Loucy (cell line): ENCODE results near the gene PIK3R1.

ENCODE experiments used
- H2AFZ ChIP-seq: fragments of 200-600 bp; sonication (generic); 2 replicates; pipeline ENCODE4 v1.6.0; 2016; ENCODE audit warnings: antibody characterized with exemption, mild to moderate bottlenecking, low read length, moderate library complexity
- H3F3A ChIP-seq: fragments of 200-600 bp; 2 replicates; pipeline ENCODE4 v1.6.0; 2016; ENCODE audit warnings: antibody characterized with exemption, low read depth, mild to moderate bottlenecking
- H3K27me3 ChIP-seq: fragments of 200-600 bp; sonication (generic); 2 replicates; pipeline ENCODE4 v1.6.1; 2014; ENCODE audit warnings: low read length, mild to moderate bottlenecking; ENCODE audit not compliant: insufficient read depth, poor library complexity, severe bottlenecking
- H3K36me3 ChIP-seq: fragments of 200-600 bp; sonication (generic); 2 replicates; pipeline ENCODE4 v1.6.1; 2016; ENCODE audit warnings: low read length; ENCODE audit not compliant: insufficient read depth
- H3K4me1 ChIP-seq: fragments of 200-600 bp; sonication (generic); 2 replicates; pipeline ENCODE4 v1.5.1; 2014; ENCODE audit warnings: low read length, mild to moderate bottlenecking; ENCODE audit not compliant: insufficient read depth, poor library complexity, severe bottlenecking
- H3K4me2 ChIP-seq: fragments of 200-600 bp; sonication (generic); 2 replicates; pipeline ENCODE4 v1.6.0; 2014; ENCODE audit warnings: antibody characterized with exemption, low read length, low read depth, mild to moderate bottlenecking; ENCODE audit not compliant: poor library complexity, severe bottlenecking
- H3K4me3 ChIP-seq: fragments of 200-600 bp; sonication (generic); 2 replicates; pipeline ENCODE4 v1.5.1; 2014; ENCODE audit warnings: low read length, mild to moderate bottlenecking, mixed read lengths; ENCODE audit not compliant: poor library complexity, severe bottlenecking
- H3K79me2 ChIP-seq: fragments of 200-600 bp; sonication (generic); 2 replicates; pipeline ENCODE4 v1.6.1; 2014; ENCODE audit warnings: low read length; ENCODE audit not compliant: insufficient read depth
- H3K9ac ChIP-seq: fragments of 200-600 bp; sonication (generic); 2 replicates; pipeline ENCODE4 v1.6.0; 2014; ENCODE audit warnings: mild to moderate bottlenecking, low read depth, low read length, moderate library complexity; ENCODE audit not compliant: poor library complexity, severe bottlenecking
- H3K9me2 ChIP-seq: fragments of 200-600 bp; sonication (generic); replicated peaks from 2 replicates; pipeline ENCODE4 v1.6.1; 2016; ENCODE audit warnings: low read depth, low read length, mixed read lengths
- H3K9me3 ChIP-seq: fragments of 200-600 bp; sonication (generic); 2 replicates; pipeline ENCODE4 v1.6.1; 2014; ENCODE audit warnings: mild to moderate bottlenecking, antibody characterized with exemption, low read length, low read depth; ENCODE audit not compliant: insufficient read depth
- H4K20me1 ChIP-seq: fragments of 200-600 bp; sonication (generic); 2 replicates; pipeline ENCODE4 v1.6.0; 2014; ENCODE audit warnings: antibody characterized with exemption, low read length, mild to moderate bottlenecking; ENCODE audit not compliant: insufficient read depth, poor library complexity, severe bottlenecking
- CTCF ChIP-seq: fragments of 200-600 bp; sonication (generic); conservative IDR thresholded peaks from 2 replicates; pipeline ENCODE4 v1.5.1; 2014; ENCODE audit warnings: mild to moderate bottlenecking, antibody characterized with exemption, low read length
- EZH2phosphoT487 ChIP-seq: fragments of 200-600 bp; IDR thresholded peaks from 2 replicates; pipeline ENCODE4 v1.6.1; 2018; ENCODE audit warnings: antibody characterized with exemption, mild to moderate bottlenecking, moderate library complexity, borderline replicate concordance

The PIK3R1 gene

GRCh38 chr5:68344447-68345111, 129.0 kb downstream of the PIK3R1 start:
- Histone ChIP-seq H3K79me2 (no peaks in the 10 kb centered on the region), H3K4me1 (peaks cover 54% of the 10 kb centered on the region), H3K4me2 (peak overlapping the region; percentile 81), H3K9me2 (no peaks in the 10 kb centered on the region), H3K9me3 (no peaks in the 10 kb centered on the region), H3K4me3 (peak overlapping the region; percentile 55), H3K9ac (no peak overlapping the region), H3K27me3 (no peaks in the 10 kb centered on the region), H3K36me3 (no peaks in the 10 kb centered on the region), H3F3A (peaks cover 5% of the 10 kb centered on the region), H2AFZ (peak overlapping the region; percentile 22; the same call in 1 of the 2 replicates), H4K20me1 (no peaks in the 10 kb centered on the region)
- TF ChIP-seq CTCF, result no peak
- TF ChIP-seq EZH2phosphoT487, result no peak

- TF ChIP-seq CTCF (no peak), EZH2phosphoT487 (no peak)
- no peaks in the 10 kb centered on the region for H3K9me3 ChIP-seq
- H3K4me1 ChIP-seq, result peaks cover 48% of the 10 kb centered on the region
- H3K9ac ChIP-seq, result no peak overlapping the region
- peaks cover 5% of the 10 kb centered on the region for H3F3A ChIP-seq
- no peak overlapping the region for H2AFZ ChIP-seq
- H3K36me3 ChIP-seq, result no peaks in the 10 kb centered on the region
- no peaks in the 10 kb centered on the region for H3K27me3 ChIP-seq
- no peaks in the 10 kb centered on the region for H3K9me2 ChIP-seq
- H4K20me1 ChIP-seq, result no peaks in the 10 kb centered on the region
- peak overlapping the region; percentile 55 for H3K4me3 ChIP-seq
- H3K79me2 ChIP-seq, result no peaks in the 10 kb centered on the region
- peak overlapping the region; percentile 81 for H3K4me2 ChIP-seq
Observed at GRCh38 chr5:68345171-68345570, 129.6 kb downstream of the PIK3R1 start.

- Histone ChIP-seq H3K9ac (no peak overlapping the region), H2AFZ (no peak overlapping the region), H3K4me3 (no peak overlapping the region), H3K9me3 (no peaks in the 10 kb centered on the region), H3K4me2 (peak overlapping the region; percentile 81), H3F3A (peaks cover 5% of the 10 kb centered on the region), H4K20me1 (no peaks in the 10 kb centered on the region), H3K9me2 (no peaks in the 10 kb centered on the region), H3K79me2 (no peaks in the 10 kb centered on the region), H3K4me1 (peaks cover 44% of the 10 kb centered on the region), H3K27me3 (no peaks in the 10 kb centered on the region), H3K36me3 (no peaks in the 10 kb centered on the region)
- TF ChIP-seq CTCF (no peak), EZH2phosphoT487 (no peak)
Observed at GRCh38 chr5:68345582-68345981, 130.0 kb downstream of the PIK3R1 start.
